Ishikawa (cell line): Measurements from ENCODE around the gene NUMA1.

Experiments used
- CEBPB ChIP-seq: IDR thresholded peaks from 2 replicates; pipeline ENCODE4 v1.6.1; 2012
- CREB1 ChIP-seq: IDR thresholded peaks from 2 replicates; pipeline ENCODE4 v1.6.1; 2012; ENCODE audit warnings: low read depth
- EGR1 ChIP-seq: IDR thresholded peaks from 2 replicates; pipeline ENCODE4 v1.6.1; 2012
- EP300 ChIP-seq: IDR thresholded peaks from 2 replicates; pipeline ENCODE4 v1.6.1; 2012; ENCODE audit warnings: borderline replicate concordance
- FOXM1 ChIP-seq: IDR thresholded peaks from 2 replicates; pipeline ENCODE4 v1.6.1; 2012; ENCODE audit warnings: low read depth, borderline replicate concordance
- MAX ChIP-seq: IDR thresholded peaks from 2 replicates; pipeline ENCODE4 v1.6.1; 2012
- NFIC ChIP-seq: IDR thresholded peaks from 2 replicates; pipeline ENCODE4 v1.6.1; 2012
- RAD21 ChIP-seq: IDR thresholded peaks from 2 replicates; pipeline ENCODE4 v1.6.1; 2012; ENCODE audit warnings: low read depth
- REST ChIP-seq: IDR thresholded peaks from 2 replicates; pipeline ENCODE4 v1.6.1; 2012; ENCODE audit warnings: low read depth, mild to moderate bottlenecking
- TAF1 ChIP-seq: IDR thresholded peaks from 2 replicates; pipeline ENCODE4 v1.6.1; 2012; ENCODE audit warnings: low read depth, mild to moderate bottlenecking
- TCF12 ChIP-seq: IDR thresholded peaks from 2 replicates; pipeline ENCODE4 v1.6.1; 2012; ENCODE audit warnings: low read depth
- TEAD4 ChIP-seq: IDR thresholded peaks from 2 replicates; pipeline ENCODE4 v1.6.1; 2012
- USF1 ChIP-seq: IDR thresholded peaks from 2 replicates; pipeline ENCODE4 v1.6.1; 2012
- YY1 ChIP-seq: IDR thresholded peaks from 2 replicates; pipeline ENCODE4 v1.6.1; 2012; ENCODE audit warnings: low read depth
- ZBTB7A ChIP-seq: IDR thresholded peaks from 2 replicates; pipeline ENCODE4 v1.6.1; 2012; ENCODE audit warnings: low read depth

NUMA1 gene

GRCh38 chr11:72102162-72102561, 21.8 kb upstream of the NUMA1 start:
- TF ChIP-seq CEBPB (no peak), EGR1 (no peak), TEAD4 (no peak), FOXM1 (no peak), TAF1 (no peak), USF1 (no peak), NFIC (no peak), ZBTB7A (no peak), MAX (no peak), YY1 (no peak)

GRCh38 chr11:72100462-72100861, 20.1 kb upstream of the NUMA1 start:
- no peak for TF ChIP-seq MAX
- TF ChIP-seq EGR1 = no peak
- TF ChIP-seq FOXM1 = no peak
- no peak for TF ChIP-seq RAD21
- no peak for TF ChIP-seq TEAD4
- TF ChIP-seq YY1 = no peak
- no peak for TF ChIP-seq REST
- TF ChIP-seq USF1 = no peak
- TF ChIP-seq CEBPB = no peak
- no peak for TF ChIP-seq EP300
- no peak for TF ChIP-seq ZBTB7A

GRCh38 chr11:72100009-72100408, 19.7 kb upstream of the NUMA1 start:
- no peak for TF ChIP-seq REST
- no peak for TF ChIP-seq YY1
- no peak for TF ChIP-seq CREB1
- no peak for TF ChIP-seq TEAD4
- no peak for TF ChIP-seq FOXM1
- no peak for TF ChIP-seq NFIC
- TF ChIP-seq CEBPB = no peak
- TF ChIP-seq TAF1 = no peak
- TF ChIP-seq EP300 = no peak
- no peak for TF ChIP-seq USF1
- TF ChIP-seq EGR1 = no peak
- no peak for TF ChIP-seq RAD21
- no peak for TF ChIP-seq ZBTB7A
- no peak for TF ChIP-seq MAX
- TF ChIP-seq TCF12 = no peak

- no peak for TF ChIP-seq CEBPB
- TF ChIP-seq ZBTB7A = no peak
- TF ChIP-seq RAD21 = no peak
- TF ChIP-seq MAX = no peak
- no peak for TF ChIP-seq YY1
- no peak for TF ChIP-seq EGR1
- TF ChIP-seq EP300 = no peak
- no peak for TF ChIP-seq TEAD4
- no peak for TF ChIP-seq USF1
- no peak for TF ChIP-seq TAF1
- TF ChIP-seq NFIC = no peak
- TF ChIP-seq TCF12 = no peak
- no peak for TF ChIP-seq FOXM1
- no peak for TF ChIP-seq CREB1
- no peak for TF ChIP-seq REST
Measured at GRCh38 chr11:72098741-72099140, 18.4 kb upstream of the NUMA1 start.
